GM21737 (cell line): ENCODE data around the gene CABYR.
A peak's percentile ranks its signal among the peaks of the same experiment; 100 is the strongest.

Source experiments
- ATAC-seq: cut with Tn5 transposase; IDR thresholded peaks from one replicate; pipeline ENCODE4 v1.9.1; 2021; ENCODE audit warnings: mild to moderate bottlenecking, moderate library complexity; ENCODE audit not compliant: unreplicated experiment

Gene CABYR

GRCh38 chr18:24189007-24189528 lies 50.2 kb downstream of the CABYR start:
- peak; percentile 93 for ATAC-seq

DNA sequence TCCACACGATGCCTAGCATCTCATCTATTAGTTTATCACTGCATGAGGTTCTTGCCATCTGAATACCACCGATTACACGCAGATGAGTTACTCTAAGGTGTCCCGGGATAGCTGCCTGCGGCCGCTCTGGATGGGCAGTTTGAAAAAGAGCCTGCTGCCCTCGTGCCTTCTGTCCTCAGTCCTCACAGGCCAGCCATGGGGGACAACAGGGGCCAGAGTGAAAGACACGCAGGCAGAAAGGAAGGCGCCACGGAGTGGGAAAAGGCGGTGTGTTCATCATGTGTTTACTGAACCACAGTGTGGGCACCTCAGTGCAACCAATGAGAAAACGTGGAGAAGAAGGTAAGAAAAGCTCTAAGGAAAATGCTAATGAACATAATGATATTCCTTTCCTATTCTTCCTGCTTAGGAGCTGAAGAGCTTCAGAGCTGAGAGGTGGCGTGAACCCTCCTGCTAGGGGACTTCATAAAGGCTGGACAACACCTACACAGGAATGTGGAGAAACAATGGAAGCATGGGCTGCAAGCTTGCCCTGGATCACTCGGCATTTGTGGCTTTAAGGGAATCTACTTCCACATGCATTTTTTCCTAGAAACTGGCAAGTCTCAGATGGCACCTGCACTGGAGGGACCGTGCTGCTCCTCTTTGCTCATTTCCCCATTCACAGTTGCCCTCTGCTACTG lies 50.9 kb downstream of the CABYR start:
- no peak for ATAC-seq

GRCh38 chr18:24190590-24190989 lies 51.7 kb downstream of the CABYR start:
- ATAC-seq: no peak

DNA sequence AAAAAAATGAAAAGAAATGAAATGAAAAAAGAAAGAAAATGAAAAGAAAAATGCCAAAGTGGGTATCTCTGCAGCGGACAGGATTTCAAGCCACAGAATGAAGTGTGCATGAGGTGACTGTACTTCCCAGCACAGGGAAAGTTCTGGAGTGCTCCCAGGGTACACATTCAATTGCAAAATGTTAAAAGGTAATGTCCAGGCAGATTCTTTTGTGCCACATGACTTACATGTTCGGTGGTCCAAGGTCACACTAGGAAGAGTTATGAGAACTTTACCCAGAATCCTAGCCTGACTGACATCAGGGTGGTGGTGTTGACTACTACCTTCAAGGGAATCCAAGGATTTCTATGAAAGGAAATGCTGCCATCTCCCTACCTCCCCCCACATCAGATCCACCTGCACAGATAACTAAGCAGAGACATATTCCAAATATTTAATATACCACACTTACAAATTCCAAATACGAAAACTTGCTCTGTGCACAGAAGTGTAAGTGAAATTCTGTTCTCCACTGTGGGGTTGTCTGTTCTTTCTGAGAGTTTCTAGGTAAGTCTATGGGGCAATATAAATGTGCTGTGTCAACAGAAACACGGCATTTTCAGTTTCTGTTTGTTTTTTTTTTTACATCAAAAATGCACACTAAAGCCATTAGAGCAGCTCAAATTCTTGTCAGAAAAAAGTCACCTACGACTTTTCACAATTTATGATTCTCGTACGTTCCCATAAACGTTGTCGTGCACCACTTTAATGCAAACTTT lies 56.6 kb downstream of the CABYR start:
- ATAC-seq: no peak

- no peak for ATAC-seq
Measured at GRCh38 chr18:24196764-24197163, 57.9 kb downstream of the CABYR start.

DNA sequence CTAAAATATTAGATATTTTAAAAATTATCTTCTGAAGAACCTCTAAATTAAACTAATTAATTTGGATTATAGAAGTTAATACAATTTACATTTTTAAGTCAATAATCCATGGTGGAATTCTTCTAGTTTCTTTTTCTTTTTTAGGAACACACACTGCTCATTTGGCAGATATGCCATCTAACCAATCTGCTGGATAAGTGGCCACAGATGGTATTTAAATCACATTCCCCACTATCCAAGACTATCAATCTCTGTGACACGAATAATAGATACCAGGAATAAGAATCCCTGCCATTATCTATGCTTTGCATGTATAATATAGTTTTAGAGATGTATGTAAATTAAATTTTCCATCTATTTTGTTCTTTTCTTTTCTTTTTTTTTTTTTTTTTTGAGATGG lies 58.5 kb downstream of the CABYR start:
- no peak for ATAC-seq

GRCh38 chr18:24198461-24198860 lies 59.6 kb downstream of the CABYR start:
- no peak for ATAC-seq

- ATAC-seq: no peak
Measured at GRCh38 chr18:24199372-24199962, 60.6 kb downstream of the CABYR start.

- no peak for ATAC-seq
Measured at GRCh38 chr18:24200494-24201290, 61.8 kb downstream of the CABYR start.

- no peak for ATAC-seq
Measured at GRCh38 chr18:24201699-24202687, 63.1 kb downstream of the CABYR start.

DNA sequence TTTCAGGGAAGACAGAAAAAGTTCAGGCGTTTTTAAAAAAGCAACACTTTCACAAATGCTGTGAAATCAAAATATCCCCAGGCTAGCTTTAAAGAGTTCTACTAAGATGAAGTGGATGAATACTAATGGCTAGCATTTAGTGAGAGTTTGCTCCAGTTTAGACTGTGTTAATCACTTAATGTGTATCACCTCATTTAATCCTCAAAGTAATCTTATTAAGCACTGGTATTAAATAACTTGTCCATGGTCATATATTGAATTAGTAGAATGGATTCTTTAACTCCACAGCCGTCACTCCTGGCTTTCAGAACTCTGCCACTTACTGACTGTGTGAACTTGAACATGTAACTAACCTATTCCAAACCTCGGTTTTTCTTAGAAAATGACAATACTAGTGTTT lies 66.0 kb downstream of the CABYR start:
- no peak for ATAC-seq

GRCh38 chr18:24208270-24209035 lies 69.6 kb downstream of the CABYR start:
- ATAC-seq: no peak

DNA sequence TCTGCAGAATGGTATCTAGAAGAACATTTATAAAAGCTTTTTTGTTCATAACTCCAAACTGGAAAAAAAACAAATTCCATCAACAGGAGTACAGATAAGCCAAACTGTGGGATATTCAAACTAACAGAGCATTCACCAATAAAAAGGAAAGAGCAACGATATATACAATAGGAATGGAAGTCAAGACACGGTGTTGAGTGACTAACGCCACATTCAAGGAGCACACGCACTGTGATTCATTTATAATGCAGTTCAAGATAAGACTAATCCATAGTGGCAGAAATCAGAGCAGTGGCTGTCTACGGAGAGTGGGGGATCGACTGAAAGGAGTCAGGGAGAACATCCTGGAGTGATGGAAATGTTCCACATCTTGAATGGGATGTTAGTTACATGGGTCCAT lies 70.7 kb downstream of the CABYR start:
- ATAC-seq: no peak
